Gastroesophageal sphincter (tissue), 3 donors: ENCODE measurements around the gene TRPV2.
"Not testable (repeated sequence)": the region's sequence is repeated elsewhere in the genome, so short reads cannot be mapped to it uniquely, and the experiment has no call there.

Source experiments
- POLR2AphosphoS5 ChIP-seq: sonication (generic); formaldehyde crosslinking; IDR thresholded peaks from one replicate; pipeline ENCODE4 v1.6.1; 2017; ENCODE audit warnings: antibody characterized with exemption
- TF ChIP-seq, protein P1 (sequence below), 4 experiments: fragments of 200-600 bp in 2 of 4; fragments of 450-650 bp in 2 of 4; sonication (generic) in 1 of 4; IDR thresholded peaks; one replicate each; pipeline ENCODE4 v1.5.1; 2017 to 2019; ENCODE audit warnings: antibody characterized with exemption in 4 of 4, mild to moderate bottlenecking in 2 of 4, moderate library complexity in 2 of 4

DNA sequence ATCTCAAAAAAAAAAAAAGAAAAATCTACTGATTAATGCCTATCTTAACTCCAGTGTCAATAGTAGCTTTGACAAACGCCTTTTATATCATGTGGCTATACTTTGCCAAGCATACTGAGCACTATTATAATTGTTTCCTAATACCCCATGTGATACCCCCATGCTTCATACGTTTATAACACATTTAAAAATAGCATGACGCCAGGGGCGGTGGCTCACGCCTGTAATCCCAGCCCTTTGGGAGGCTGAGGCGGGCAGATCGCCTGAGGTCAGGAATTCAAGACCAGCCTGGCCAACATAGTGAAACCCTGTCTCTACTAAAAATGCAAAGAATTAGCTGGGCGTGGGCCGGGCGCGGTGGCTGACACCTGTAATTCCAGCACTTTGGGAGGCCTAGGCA lies 22.9 kb upstream of the TRPV2 start:
- TF ChIP-seq, protein P1, sequence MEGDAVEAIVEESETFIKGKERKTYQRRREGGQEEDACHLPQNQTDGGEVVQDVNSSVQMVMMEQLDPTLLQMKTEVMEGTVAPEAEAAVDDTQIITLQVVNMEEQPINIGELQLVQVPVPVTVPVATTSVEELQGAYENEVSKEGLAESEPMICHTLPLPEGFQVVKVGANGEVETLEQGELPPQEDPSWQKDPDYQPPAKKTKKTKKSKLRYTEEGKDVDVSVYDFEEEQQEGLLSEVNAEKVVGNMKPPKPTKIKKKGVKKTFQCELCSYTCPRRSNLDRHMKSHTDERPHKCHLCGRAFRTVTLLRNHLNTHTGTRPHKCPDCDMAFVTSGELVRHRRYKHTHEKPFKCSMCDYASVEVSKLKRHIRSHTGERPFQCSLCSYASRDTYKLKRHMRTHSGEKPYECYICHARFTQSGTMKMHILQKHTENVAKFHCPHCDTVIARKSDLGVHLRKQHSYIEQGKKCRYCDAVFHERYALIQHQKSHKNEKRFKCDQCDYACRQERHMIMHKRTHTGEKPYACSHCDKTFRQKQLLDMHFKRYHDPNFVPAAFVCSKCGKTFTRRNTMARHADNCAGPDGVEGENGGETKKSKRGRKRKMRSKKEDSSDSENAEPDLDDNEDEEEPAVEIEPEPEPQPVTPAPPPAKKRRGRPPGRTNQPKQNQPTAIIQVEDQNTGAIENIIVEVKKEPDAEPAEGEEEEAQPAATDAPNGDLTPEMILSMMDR (IDR thresholded peaks at IDR 0.05): not testable (repeated sequence)
- TF ChIP-seq POLR2AphosphoS5: not testable (repeated sequence)
